Neural progenitor cell (in vitro differentiated cells): ENCODE data around the gene SIGMAR1.

ENCODE experiments used
- CTCF ChIP-seq: fragments of 200-600 bp; sonication (generic); IDR thresholded peaks from 2 replicates; pipeline ENCODE4 v1.5.1; 2017; ENCODE audit warnings: antibody characterized with exemption, mild to moderate bottlenecking
- EZH2 ChIP-seq: fragments of 200-600 bp; sonication (generic); IDR thresholded peaks from 2 replicates; pipeline ENCODE4 v1.6.1; 2017; ENCODE audit warnings: antibody characterized with exemption, mild to moderate bottlenecking, moderate library complexity
- EZH2phosphoT487 ChIP-seq: fragments of 200-600 bp; sonication (generic); IDR thresholded peaks from 2 replicates; pipeline ENCODE4 v1.6.1; 2017; ENCODE audit warnings: antibody characterized with exemption

DNA sequence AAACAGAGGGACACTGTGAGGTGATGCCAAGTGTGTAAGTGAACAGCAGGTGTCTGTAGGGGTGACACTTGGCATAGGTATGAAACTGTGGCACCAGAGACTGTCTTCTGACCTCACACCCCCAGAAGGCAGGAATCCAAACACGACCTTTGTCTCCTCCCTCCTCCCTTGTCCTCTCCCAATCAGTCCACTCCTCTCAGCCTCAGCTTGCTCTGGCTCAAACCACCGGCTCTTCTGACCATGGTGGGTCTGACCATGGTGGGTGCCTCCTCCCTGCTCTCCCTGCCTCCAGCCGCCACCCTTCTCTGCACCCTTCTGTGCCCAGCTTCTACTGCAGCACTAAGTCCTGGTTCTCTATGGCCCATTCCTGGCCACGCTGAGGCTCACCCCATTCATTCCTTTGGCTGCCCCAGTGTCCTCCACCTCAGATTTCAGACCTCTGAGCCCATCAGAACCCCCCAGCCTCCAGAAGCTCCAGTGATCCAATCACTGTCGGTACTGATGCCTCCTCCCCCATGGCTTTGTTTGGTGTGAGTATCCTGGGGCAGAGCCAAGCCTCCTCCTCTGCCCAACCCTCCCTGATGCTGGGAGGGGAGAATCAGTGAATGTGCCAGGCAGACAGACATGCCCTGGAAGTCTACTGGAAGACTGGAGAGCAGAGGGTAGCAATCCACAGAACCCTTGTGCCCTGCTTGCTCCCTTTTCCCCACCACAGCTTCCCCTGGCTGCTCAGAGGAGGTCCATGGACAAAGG, 7.0 kb downstream of the SIGMAR1 start:
- TF ChIP-seq CTCF (no peak), EZH2 (no peak), EZH2phosphoT487 (no peak)
